Activated CD8-positive, alpha-beta memory T cell treated with anti-CD3 and anti-CD28 coated beads, Interleukin-2, amount 50 U/mL, for 48 hours (primary cell): Measurements from ENCODE around the gene CRYGB.

ENCODE experiments used
- DNase-seq: peaks from one replicate; pipeline ENCODE4 v3.0.0-alpha.2; 2020

The CRYGB gene, protein sequence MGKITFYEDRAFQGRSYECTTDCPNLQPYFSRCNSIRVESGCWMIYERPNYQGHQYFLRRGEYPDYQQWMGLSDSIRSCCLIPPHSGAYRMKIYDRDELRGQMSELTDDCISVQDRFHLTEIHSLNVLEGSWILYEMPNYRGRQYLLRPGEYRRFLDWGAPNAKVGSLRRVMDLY

DNA sequence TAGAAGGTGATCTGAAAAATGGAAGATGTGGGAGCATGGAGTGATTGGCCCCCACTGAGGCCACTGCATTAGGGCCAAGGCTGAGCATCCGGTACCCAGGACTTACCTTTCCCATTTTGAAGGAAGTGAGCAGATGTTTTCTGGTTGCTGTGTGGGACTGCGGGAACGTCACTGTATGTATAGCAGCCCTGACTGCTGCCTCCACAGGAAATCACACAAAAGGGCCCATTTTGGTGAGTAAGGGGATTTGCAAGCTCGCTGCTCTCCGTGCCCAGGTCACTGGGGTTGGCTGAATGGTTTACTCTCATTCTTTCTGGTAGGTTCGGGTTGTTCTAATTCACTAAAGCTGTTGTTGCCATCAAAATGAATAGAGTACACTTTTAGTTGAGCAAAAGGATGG lies at the start of gene CRYGB:
Gene CRYGB (minus strand): TSS at position 153 of the 400 bp plus-strand sequence. CDS start 38 bp downstream, at position 115.
- no peak for DNase-seq

DNA sequence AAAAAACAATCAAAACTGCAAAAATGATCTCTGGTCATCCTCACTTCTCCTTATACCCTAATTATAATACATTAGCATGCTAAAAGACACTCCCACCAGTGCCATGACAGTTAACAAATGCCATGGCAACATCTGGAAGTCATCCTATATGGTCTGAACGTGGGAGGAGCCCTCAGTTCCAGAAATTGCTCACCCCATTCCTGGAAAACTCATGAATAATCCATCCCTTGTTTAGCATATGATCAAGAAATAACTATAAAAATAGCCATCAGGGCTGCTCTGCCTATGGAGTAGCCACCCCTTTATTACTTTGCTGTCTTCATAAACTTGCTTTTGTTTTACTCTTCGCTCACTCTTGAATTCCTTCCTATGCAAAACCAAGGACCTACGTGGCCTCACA lies 49.6 kb upstream of the CRYGB start:
- no peak for DNase-seq

DNA sequence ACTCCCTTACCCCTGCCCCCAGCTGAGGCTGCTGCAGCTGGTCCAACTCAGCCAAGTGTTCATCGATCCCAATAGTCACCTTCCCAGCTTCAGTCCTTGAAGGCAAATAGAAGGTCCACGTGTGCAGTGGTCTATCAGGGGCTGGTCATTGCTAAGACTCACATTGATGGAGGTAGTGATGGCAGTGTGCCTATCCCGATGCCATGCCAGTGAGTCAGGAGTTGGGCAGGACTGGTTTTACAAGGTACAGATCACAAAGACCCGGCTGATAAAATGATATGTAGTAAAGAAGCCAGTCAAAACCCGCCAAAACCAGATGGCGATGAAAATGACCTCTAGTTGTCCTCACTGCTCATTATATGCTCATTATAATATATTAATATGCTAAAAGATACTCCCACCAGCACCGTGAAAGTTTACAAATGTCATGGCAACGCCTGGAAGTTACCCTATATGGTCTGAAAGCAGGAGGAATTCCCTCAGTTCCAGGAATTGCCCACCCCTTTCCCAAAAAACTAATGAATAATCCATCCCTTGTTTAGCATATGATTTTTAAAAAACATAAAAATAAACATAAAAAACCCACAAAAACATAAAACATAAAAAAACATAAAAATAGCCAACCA lies 46.8 kb upstream of the CRYGB start:
- no peak for DNase-seq

DNA sequence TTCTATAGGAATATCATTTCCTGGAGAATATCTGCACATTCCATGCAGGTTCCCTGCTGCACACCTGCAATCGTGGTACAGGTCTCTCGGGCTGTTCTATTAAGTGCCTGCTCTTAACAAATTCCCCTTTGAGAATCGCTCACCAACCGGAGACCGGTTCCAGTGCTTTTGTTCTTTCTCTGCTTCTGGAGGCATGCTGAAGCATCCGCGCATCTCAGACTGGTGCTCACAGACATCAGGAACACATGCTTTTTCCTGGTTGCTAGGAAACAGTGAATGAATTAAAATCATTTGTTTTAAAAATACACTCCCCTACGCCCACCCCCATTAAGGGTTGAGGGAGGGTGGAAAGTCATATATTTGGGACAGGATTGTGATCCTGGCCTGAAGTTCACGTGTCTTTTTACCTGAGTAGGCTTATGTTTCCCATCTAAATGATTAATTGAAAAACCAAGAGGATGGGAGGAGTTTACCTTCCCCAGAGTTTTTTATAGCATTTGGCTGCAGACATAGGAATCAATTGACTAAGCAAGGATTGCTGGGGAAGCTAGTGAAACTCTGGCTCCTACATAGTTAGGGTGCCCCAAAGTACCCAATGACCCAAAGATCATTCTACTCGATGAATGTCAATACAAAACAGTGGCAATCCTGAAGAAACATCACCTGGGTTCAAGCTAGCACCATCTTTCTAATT lies 44.0 kb upstream of the CRYGB start, which contains the start of gene C2orf80:
Gene C2orf80 (minus strand): TSS at position 221 of the 694 bp plus-strand sequence. CDS start 3,044 bp downstream, outside the sequence.
- no peak for DNase-seq

DNA sequence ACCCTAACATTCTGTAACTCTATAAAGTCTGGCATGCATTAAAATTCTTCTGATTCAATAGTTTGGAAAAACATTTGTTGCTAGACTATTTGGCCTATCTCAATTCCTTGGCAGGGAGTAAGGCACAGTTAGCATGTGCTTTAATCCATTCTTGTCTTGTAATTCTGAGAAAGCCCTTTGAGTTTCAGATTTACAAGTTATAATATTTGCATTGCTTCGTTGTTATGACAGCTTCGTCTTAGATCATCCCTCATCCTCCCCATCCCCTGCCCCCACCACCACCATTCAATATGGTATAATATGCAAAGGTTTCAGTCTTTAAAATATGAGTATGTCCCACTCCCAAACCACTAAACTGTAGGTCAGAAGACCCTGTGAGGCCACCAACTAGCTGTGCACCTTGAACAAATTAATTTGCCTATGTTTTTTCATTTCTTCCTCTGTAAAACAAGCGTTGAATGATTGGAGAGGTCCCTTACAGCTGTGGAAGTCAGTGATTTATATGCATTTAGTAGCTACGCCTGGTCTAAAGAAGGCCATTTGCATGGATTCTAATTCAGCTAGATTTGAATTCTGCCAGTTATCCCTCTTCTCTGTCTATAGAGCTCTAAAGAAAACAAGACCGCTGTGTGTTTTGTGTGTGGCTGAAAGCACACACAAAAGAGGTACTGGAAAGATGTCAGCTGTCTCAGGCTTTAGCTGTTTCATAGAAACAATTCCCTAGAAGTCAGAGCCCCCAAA lies 43.3 kb upstream of the CRYGB start:
- no peak for DNase-seq

DNA sequence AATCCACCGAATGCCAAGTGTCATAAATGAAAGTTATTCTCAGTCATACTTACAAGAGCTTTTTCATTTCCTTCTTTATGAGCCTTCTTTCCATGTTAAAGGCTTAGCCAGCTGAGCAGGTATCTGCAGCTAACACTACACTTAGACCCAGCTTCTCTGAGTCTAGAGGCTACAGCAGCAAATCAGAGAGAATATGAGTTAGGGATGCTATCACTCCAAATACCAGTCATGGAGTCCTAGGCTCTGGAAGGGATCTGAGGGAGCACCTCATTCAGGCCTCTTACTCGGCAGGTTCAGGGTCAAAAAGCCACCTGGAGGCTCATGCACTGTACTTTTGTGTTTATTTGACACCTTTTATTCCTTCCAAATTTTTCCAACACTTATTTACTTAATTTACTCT lies 40.9 kb upstream of the CRYGB start:
- DNase-seq: no peak

DNA sequence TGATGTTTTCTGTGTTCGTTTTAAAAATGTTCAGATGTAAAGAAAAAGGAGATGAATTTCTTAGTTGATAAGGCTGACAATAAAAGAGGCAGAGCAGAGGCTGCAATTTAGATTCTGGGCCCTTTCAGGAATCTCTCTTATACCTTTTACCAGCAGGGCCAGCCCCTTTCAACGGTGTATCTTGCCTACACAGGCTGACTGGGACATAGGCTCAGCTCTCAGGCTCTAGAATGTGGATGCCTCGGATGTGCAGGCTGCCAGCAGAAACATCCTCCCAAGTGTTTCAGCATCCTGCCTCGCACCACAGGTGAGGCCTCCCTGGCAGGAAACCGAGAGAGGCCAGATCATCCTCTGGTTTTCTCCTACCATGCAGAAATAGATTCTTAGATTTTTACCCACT lies 40.5 kb upstream of the CRYGB start:
- DNase-seq: no peak

DNA sequence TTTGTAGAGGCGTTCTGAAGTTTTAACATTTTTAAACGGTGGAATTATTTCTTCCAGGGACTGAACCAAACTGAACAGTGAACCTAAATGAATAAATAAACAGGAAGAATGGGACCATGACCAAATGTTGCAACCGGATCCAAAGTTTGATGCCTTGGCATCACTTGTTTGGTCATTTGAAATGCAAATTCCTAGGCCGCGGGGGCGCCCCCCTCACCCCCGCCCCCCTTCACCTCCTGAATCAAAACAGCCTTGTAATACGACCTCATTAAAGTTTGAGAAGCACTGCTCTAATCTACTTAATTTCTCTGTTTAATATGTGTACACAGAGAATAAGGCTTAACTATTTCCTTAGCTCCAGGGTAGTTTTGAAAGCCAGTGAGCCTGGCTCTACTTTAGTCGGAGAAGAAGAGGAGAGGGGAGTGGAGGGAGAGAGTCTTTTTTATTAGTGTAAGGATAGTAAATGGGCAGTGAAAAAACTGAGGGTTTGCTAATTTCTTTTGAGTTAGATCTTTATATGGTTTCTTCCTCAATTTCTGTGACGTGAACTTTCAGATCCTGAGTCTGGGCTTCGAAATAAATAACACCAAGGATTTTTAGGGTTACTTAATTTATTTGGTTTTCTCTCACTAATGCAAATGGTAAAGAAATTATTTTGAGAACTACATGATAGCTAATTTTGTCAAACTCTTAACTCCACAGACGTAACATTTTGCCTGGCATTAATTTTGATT lies 38.2 kb upstream of the CRYGB start:
- DNase-seq: no peak

DNA sequence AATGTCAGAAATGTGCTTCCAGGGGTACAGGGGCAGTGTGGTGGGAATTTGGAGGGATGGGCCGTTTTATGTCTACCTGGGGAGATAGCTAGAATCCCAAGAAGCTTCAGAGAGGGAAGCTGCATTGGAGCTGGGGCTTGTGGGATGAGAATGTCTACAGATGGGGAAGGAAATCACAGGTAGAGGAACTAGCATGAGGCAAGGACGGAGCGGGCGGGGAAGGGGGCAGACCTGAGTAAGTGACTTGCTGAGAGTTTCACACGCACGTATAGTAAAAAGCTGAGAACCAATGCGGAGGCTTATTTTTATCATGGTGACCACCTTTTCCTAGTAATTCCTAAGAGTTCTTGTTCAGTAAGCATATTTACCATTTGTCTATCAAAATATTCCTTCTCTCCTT lies 37.6 kb upstream of the CRYGB start:
- no peak for DNase-seq

DNA sequence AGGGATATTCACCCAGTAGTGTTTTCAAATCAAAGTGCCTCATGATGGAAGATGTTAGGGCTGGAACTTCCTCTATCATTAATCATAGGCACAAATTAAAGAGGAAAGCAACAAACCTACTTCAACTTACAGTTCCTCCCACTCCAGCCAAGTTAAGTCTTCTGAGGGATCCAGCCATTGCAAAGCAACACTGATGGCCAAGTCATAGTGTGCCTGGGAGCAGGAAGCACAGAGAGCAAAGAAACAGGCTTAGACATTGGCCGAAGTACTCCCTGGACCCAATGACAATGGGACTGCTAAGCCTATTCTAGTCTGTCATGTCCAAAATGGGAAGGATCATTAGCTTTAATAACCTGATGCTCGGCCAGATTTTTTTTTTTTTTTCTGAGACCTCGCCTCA lies 36.9 kb upstream of the CRYGB start:
- no peak for DNase-seq

DNA sequence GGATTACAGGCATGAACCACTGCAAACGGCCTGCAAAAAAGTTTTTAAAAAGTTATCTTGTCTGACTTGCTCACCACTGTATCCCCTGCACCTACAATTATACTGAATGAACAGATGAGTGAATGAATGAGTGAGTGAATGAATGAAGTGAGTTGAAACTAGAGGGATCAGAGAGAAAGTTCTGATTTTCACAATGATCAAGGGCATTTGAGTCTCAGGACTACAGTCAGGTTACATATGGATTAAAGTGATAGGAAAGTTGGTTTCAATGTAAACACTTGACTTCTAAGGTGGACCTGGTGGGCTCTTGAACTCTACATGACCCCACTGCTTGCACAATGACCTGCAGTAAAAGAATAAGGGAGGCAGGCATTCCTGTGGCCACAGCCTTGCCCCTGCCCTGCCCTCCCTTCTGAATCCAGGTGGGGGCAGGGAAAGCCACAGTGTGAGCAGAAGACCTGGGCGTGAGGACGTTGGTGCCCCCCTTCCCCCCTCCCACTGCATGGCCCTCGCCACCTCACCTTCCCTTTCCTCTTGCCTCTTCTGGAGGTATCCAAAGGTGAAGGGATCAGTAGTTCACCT lies 33.2 kb upstream of the CRYGB start:
- no peak for DNase-seq

DNA sequence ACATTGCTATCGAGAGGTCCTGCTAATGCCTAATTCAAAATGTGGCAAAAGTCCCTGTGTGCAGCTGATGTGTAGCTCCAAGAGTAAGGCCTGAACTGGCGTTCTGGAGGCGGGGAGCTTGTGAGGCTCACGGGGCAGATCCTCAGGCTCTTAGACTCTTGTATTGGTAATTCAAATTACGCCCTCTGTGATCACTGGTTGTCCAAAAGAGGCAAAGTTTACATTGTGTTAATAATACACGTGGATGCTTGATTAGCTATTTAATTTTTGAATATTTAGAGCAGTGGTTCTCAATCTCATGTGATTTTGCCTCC lies 29.8 kb upstream of the CRYGB start:
- no peak for DNase-seq

DNA sequence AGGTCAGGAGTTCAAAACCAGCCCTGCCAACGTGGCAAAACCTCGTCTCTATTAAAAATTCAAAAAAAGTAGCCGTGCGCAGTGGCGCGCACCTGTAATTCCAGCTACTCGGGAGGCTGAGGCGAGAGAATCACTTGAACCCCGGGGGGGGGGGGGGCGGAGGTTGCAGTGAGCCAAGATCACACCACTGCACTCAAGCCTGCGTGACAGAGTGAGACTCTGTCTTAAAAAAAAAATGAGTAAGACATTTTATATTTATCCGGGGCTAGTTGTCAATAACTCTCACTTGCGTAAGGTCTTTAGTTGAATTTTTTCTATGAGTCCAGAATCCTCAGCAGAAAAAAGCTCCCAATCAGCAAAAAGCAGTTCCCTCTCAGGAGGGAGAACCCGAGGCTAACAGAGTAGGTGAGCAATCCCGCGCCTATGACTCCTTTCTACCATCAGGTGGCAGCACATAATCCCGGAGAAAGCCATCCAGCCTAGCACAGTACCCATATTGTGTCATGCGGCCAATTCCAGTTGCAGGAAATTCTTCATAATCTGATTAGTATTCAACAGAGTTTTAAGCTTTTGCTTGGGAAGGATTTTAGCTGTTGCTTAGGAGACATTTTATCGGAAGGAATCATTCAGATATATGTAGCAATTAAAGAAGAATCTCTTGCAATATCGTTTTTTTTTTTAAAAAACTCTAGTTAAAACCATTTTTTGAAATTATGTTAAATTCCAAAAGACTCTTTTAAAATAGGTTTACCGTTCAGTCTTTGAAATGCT lies 29.3 kb upstream of the CRYGB start:
- peak; percentile 69 for DNase-seq

DNA sequence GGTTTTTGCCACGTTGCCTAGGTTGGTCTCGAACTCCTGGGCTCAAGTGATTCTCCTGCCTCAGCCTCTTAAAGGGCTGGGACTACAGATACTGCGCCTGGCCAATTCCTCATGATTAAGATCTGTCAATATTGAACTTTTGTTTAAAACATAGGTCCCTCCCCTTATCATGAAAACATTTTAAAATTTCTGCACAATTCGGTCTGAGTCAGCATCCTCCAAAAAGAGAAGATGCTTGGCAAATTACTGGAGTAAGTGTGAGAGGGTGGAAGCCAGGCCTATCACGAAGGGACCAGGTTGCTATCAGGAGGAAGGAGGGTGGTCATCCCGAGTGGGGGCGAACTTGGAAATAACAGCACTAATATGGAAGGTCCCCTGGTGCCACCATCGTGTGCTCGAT lies 28.2 kb upstream of the CRYGB start:
- DNase-seq: no peak

DNA sequence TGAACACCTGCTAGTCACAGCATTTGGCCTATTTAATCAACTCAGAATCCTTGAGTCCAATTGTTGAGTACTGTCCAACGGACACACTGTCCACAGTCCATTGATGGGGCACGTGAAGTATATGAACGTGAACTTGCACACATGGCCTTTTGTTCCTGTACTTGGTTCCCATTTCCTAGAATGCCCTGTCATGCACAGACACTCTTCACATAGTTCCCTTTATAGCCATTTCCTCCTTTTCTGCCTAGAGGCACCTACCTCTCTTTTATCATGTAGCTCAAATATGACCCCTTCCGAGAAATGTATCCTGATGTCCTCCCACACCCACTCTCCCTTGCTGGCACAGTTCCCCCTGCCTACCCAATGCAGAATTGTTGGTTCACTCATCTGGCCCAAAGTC lies 26.2 kb upstream of the CRYGB start:
- DNase-seq: no peak

DNA sequence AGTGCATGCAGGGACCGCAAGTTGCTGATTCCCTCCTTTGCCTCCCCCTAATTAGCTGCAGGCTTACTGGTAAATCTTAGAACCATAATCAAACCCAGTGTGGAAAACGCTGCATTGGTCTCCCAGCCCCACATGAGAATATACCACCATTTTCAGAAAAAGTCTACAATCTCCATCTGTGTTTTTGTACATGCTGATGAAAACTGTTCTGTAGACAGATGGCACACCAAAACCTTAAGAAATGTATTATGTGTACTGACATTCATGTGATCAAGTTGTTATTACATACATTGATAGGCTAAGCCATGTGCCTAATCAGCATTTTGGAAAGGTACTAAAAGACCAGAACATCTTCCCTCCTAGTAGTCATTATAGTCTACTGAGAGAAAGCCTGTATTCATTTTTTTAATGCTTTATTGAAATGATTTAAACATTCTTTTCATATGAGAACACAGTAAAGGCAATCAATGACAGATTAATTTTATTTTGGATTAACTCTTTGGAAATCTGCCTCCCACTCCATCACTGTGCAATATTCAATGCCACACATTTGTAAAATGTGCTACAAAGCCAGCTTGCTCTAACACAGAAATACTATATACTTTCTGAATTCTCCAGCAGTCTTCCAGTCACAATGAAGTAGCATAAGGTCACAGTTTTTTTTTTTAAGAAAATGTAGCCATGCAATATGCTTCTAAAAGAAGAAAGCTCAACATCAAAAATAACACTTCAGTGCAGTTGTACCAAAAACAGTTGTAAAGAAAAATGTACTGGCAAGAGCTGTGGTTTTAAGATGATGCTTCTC lies 19.2 kb upstream of the CRYGB start:
- DNase-seq: no peak

DNA sequence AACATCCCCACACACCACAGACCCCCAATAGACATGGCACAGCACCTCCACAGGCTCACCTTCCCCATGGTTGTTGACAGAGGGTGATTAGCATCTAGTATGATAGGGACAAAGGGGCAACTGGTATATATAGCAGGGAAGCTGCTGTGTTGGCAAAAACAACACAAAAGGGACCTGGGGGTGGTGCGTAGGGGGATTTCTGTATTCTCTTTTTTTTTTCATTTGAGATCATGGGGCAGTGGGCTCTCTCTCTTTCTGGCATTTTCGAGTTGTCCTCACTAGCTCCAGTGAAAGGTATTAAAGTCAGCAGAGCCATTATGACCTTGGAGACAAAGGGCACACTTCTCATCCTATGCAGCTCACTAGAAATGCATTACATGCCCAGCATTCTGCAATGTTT lies 17.5 kb upstream of the CRYGB start, which contains the start of gene CRYGA:
Gene CRYGA (minus strand): TSS at position 101 of the 400 bp plus-strand sequence. CDS start 33 bp downstream, at position 68.
- no peak for DNase-seq

DNA sequence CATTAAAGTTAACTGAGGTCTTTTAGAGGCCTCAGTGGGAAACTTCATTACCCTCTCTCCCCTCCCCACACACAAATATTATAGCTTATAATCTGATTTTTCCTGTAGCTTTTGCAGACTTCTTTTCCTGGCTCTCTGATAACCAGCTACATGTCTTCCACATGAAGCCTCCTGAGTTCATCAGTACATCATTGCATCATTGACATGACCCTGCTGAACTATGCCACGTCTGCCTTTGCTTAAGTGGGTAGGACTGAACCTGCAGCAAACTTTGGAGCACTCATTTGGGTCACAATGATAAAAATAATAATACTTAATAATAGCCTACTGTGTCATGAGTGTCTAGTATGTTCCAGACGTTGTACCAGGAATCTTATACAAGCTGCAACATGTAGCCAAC lies 10.5 kb upstream of the CRYGB start:
- no peak for DNase-seq

DNA sequence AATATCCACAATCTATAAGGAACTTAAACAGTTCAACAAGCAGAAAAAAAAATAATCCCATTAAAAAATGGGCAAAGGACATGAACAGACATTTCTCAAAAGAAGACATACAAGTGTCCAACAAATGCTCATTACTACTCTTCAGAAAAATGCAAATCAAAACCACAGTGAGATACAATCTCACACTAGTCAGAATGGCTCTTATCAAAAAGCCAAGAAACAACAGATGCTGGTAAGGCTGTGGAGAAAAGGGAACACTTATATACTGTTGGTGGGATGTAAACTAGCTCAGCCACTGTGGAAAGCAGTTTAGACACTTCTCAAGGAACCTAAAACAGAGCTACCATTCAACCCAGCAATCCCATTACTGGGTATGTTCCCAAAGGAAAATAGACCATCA lies 7.2 kb upstream of the CRYGB start:
- DNase-seq: no peak

DNA sequence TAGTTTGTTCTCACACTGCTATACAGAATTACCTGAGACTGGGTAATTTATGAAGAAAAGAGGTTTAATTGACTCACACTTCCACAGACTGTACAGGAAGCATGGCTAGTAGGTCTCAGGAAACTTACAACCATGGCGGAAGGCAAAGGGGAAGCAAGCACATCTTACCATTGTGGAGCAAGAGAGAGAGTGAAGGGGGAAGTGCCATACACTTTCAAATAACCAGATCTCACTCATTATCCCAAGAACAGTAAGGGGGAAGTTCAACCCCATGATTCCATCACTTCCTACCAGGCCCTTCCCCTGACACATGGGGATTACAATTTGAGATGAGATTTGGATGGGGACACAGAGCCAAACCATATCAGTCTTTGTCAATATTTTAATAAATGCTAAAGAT lies 5.0 kb upstream of the CRYGB start:
- DNase-seq: no peak

DNA sequence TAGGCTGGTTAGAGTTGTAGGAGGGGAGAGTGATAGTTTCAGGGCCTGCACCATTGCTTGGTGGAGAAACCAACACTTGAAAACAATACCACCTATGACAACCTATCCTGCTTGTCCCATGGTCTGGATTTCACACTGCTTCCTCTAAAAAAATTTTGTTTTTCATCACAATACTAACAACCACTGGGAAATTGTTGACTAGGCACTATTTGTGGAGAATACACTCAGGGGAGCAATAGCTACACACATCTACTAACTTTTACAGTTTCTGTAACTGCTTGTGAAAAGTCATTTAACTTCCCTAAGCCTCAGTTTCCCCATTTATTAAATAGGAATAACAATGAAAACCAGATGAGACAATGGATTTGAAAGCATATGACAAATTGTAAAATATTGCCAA lies 4.1 kb upstream of the CRYGB start:
- DNase-seq: no peak
